Cardiac muscle cell (in vitro differentiated cells and primary cell): ENCODE data around the gene NCAN. TPM values are rescaled to one million over a fixed set of nuclear protein-coding genes. Genes with fewer than 3 reads are reported as not detected.
A peak's percentile ranks its signal among the peaks of the same experiment; 100 is the strongest.
"Not testable (repeated sequence)": the region's sequence is repeated elsewhere in the genome, so short reads cannot be mapped to it uniquely, and the experiment has no call there.

Source experiments
- DNase-seq, 2 donors: peaks; one replicate each; pipeline versions ENCODE4 v3.0.0 to v3.0.0-alpha.2; 2010 to 2017; ENCODE audit warnings: low read depth in 1 of 2, low spot score in 1 of 2
- H3K27ac ChIP-seq: fragments of 200-600 bp; sonication (generic); 2 replicates; pipeline ENCODE4 v1.5.1; 2016
- H3K27me3 ChIP-seq: fragments of 200-600 bp; sonication (generic); 2 replicates; pipeline ENCODE4 v1.6.0; 2016; ENCODE audit warnings: control low read depth
- H3K36me3 ChIP-seq: fragments of 200-600 bp; sonication (generic); 2 replicates; pipeline ENCODE4 v1.5.1; 2016; ENCODE audit warnings: control low read depth
- H3K4me1 ChIP-seq: fragments of 200-600 bp; sonication (generic); 2 replicates; pipeline ENCODE4 v1.8.1; 2017; ENCODE audit warnings: low read depth, mild to moderate bottlenecking, mixed run types
- H3K4me3 ChIP-seq: fragments of 200-600 bp; sonication (generic); 2 replicates; pipeline ENCODE4 v1.5.1; 2016; ENCODE audit warnings: mild to moderate bottlenecking
- H3K9me3 ChIP-seq: fragments of 200-600 bp; sonication (generic); 2 replicates; pipeline ENCODE4 v1.5.1; 2017; ENCODE audit warnings: low read depth, mild to moderate bottlenecking, control low read depth
- polyA plus RNA-seq: library from polyadenylated mRNA; unstranded; fragments of >200 nt; fragmentation: Nextera tagmentation; extraction: Ambion mirVana; gene quantifications from 2 replicates; pipeline ENCODE4 v1.2.1, GENCODE V29; 2016
- total RNA-seq: library from RNA; depleted of rRNA; stranded (reverse); fragments of >200 nt; gene quantifications from 2 replicates; pipeline ENCODE4 v1.2.3, GENCODE V29; 2016
- TF ChIP-seq, protein P1 (sequence below): IDR thresholded peaks from 2 replicates; pipeline ENCODE4 v1.5.1; 2012; ENCODE audit warnings: low read depth, mild to moderate bottlenecking, low read length

NCAN gene
- total and polyA plus RNA-seq, 2 experiments from 2014 or later: 0.36 TPM; not detected in 1

DNA sequence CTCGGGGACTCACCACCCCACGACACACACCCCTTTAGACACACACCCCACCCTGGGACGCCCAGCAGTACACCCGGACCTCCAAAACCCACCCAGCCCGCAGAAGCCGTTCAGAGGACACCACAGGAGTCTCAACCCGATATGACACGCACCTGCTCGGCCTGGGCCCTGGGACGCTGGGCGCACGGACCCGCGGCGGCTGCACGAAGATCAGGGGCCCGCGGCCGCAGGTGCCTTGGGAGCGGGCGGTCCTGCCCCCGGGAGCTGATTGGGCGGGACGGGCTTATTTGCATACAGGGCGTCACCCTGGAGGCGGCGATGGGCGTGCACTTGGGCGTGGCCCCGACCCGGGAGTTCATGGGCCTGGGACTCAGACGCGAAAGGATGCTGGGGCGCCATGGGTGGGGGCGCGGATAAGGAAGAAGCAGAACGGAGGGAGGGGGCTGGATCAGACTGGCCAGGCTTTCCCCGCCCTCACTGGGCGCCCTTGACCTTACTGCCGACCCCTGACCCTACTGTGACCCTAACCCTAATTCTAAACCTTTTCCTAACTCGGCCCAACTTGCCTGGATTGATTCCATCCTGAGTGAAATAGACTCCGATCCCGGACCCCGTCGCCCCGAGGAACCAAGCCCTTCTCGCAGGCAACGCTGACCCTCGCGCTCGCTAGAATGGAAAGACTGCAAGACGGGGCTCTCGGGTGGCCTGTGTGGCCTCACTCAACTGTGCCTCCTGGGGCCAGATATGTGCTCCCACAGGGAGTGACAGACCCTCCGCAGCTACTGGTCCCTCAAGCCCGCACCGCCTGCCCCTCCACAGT, 41.5 kb upstream of the NCAN start, which contains the start of gene MEF2B:
MEF2B (minus strand) TSS at position 211 of the 820 bp plus-strand sequence. CDS start 19,528 bp downstream, outside the sequence.
- no peaks in the 10 kb centered on the region for H3K4me1 ChIP-seq
- peak; percentile 73 to 93 for DNase-seq
- no peaks in the 10 kb centered on the region for H3K36me3 ChIP-seq
- H3K27ac ChIP-seq: no peak within 1 kb of the TSS
- H3K27me3 ChIP-seq: peaks cover 12% of the 10 kb centered on the region
- H3K9me3 ChIP-seq: no peaks in the 10 kb centered on the region
- TF ChIP-seq, protein P1, sequence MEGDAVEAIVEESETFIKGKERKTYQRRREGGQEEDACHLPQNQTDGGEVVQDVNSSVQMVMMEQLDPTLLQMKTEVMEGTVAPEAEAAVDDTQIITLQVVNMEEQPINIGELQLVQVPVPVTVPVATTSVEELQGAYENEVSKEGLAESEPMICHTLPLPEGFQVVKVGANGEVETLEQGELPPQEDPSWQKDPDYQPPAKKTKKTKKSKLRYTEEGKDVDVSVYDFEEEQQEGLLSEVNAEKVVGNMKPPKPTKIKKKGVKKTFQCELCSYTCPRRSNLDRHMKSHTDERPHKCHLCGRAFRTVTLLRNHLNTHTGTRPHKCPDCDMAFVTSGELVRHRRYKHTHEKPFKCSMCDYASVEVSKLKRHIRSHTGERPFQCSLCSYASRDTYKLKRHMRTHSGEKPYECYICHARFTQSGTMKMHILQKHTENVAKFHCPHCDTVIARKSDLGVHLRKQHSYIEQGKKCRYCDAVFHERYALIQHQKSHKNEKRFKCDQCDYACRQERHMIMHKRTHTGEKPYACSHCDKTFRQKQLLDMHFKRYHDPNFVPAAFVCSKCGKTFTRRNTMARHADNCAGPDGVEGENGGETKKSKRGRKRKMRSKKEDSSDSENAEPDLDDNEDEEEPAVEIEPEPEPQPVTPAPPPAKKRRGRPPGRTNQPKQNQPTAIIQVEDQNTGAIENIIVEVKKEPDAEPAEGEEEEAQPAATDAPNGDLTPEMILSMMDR: no peak
- no peak within 1 kb of the TSS for H3K4me3 ChIP-seq

DNA sequence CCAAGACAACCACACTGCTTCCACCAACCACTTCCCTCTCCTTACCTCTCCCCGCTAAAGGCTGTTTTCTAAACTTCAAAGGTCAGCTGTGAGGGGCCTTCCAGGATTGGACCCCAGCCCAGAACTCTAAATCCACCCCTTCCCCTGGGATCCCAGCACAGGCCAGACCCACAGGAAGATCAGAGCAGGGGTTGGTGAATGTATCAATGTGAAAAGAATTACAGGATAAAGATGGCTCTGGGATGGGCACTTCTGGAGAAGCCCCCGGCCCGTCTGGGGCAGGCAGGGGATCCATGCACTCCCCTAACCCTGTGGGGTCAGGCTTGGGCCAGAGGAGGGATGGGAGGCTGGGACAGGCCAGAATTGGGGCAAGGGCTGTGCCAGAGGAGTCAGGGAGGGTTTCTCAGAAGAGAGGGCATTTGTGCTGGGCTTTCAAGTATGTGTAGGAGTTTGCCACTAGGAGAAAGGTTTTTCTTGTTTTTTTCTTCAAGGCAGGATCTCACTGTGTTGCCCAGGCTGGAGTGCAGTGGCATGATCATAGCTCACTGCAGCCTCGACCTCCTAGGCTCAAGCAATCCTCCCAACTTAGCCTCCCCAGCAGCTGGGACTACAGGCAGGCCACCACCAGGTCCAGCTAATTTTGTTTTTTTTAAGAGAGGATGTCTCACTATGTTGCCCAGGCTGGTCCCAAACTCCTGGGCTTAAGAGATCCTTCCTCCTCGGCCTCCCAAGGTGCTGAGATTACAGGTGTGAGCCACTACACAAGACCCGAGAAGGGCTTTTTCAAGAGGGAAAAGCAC, 40.7 kb upstream of the NCAN start:
- TF ChIP-seq, protein P1: no peak
- no peak overlapping the region for H3K4me3 ChIP-seq

DNA sequence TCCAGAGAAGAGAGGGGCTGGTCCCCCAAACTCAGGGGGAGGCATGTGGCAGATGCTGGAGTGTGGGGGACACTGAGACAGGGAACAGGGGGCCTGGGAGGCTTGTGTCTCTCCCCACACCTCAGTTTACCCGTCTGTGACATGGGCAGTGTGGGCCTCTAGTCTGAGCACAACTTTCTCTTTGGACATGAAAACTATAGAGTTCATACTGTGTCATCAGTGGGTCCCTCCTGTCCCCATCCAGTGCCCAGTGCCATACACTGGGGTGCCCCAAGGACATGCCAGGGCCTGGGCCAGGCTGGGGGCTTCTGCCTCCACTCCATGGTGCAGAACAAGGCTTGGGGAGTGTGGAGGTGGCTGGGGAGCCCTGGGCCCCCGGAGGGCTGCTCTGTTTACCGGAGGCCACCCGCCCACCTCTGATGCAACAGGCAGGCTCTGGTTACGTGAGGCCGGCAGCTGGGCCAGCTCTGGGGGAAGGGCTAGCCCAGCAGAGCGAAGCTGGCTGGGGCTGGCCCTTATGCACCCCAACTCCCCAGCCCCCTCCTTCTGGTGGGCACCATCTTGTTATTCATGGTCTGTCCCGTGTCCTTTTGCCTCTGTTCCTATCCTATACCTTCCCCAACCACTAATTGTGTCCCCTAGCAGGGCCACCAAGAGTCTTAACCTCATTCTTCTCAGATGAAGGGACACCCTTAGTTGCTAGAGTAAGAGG, 39.8 kb upstream of the NCAN start:
- H3K9me3 ChIP-seq: no peaks in the 10 kb centered on the region
- H3K27me3 ChIP-seq: peaks cover 12% of the 10 kb centered on the region
- H3K4me1 ChIP-seq: no peaks in the 10 kb centered on the region
- peak in 1 of 2 donors; percentile 84 for DNase-seq
- no peak overlapping the region for H3K4me3 ChIP-seq
- TF ChIP-seq, protein P1: no peak
- H3K27ac ChIP-seq: no peak overlapping the region
- no peaks in the 10 kb centered on the region for H3K36me3 ChIP-seq

More for the DNA sequence above, 40.7 kb upstream of the NCAN start:
- Histone ChIP-seq H3K27me3 (peaks cover 12% of the 10 kb centered on the region), H3K4me1 (no peaks in the 10 kb centered on the region), H3K9me3 (no peaks in the 10 kb centered on the region), H3K27ac (no peak overlapping the region), H3K36me3 (no peaks in the 10 kb centered on the region)
- DNase-seq: peak in 1 of 2 donors; percentile 42

DNA sequence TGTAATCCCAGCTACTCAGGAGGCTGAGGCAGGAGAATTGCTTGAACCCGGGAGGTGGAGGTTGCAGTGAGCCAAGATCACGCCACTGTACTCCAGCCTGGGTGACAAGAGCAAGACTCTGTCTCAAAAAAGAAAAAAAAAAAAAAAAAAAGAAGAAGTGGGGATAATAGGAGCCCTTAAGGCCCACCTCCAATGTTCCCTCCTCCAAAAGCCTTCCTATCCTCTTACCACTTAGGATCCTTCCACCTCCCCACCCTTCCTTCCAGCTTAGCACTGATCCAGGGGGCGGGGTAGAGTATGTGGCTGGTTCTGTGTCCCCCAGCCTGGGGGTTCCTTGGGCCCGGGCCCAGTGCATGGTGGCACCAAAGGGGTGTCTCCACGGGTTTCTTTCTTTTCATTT, 38.5 kb upstream of the NCAN start:
- not testable (repeated sequence) for H3K27ac ChIP-seq, H3K36me3 ChIP-seq, H3K4me1 ChIP-seq, H3K9me3 ChIP-seq, H3K4me3 ChIP-seq, DNase-seq
- H3K27me3 ChIP-seq: peaks cover 12% of the 10 kb centered on the region

DNA sequence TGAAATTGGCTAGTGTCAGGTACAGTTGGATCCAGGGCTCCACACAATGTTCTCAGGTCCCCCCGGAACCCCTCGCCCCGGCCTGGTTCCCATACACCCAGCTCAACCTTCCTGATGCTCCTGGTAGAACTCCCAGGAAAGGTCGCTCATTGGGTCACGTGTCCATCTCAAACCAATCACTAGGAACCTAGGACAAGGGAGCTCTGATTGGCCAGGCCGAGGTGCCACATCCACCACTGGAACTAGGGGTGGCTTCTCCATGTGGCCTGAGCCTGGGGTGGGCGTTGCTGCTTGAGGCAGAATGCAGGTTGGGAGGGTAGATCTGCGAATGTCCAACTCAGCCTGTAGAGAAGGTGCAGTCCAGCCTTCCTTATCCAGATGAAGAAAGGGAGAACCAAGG, 34.8 kb upstream of the NCAN start:
- no peaks in the 10 kb centered on the region for H3K9me3 ChIP-seq
- no peaks in the 10 kb centered on the region for H3K36me3 ChIP-seq
- TF ChIP-seq, protein P1: no peak
- H3K4me3 ChIP-seq: no peak overlapping the region
- H3K4me1 ChIP-seq: no peaks in the 10 kb centered on the region
- H3K27me3 ChIP-seq: no peaks in the 10 kb centered on the region
- DNase-seq: no peak
- no peak overlapping the region for H3K27ac ChIP-seq
